Mucosa of gallbladder (tissue), 1 donor: ENCODE measurements around the gene MRPS24. TPM values are rescaled to one million over a fixed set of nuclear protein-coding genes. Genes with fewer than 3 reads are reported as not detected.
"Not testable (repeated sequence)": the region's sequence is repeated elsewhere in the genome, so short reads cannot be mapped to it uniquely, and the experiment has no call there.

Experiments used
- DNase-seq: peaks from one replicate; pipeline ENCODE4 v3.0.0-alpha.2; 2020; ENCODE audit warnings: low spot score
- total RNA-seq: library from RNA; stranded (reverse); gene quantifications from one replicate; pipeline ENCODE4 v1.2.1, GENCODE V29; 2021
- donor health status: DM: no; HTN: no; CAD: no.

The MRPS24 gene
- total RNA-seq, 1 donor from 2014 or later: 86.3 TPM

DNA sequence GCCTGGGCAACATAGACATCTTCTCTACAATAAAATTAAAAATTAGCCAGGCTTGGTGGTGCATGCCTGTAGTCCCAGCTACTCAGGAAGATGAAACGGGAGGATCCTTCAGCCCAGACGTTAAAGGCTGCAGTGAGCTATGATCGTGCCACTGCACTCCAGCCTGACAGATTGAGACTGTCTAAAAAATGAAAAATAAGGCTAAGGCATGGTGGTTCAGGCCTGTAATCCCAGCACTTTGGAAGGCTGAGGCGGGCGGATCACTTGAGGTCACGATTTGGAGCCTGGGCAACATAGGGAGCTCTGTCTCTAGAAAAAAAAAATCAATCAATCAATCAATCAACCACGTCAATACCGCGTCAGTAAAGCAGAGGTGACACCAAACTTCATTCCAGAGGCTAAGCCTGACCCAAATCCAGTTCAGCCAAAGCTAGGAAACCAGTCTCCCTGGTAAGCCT lies 31.1 kb downstream of the MRPS24 start:
- DNase-seq: no peak

DNA sequence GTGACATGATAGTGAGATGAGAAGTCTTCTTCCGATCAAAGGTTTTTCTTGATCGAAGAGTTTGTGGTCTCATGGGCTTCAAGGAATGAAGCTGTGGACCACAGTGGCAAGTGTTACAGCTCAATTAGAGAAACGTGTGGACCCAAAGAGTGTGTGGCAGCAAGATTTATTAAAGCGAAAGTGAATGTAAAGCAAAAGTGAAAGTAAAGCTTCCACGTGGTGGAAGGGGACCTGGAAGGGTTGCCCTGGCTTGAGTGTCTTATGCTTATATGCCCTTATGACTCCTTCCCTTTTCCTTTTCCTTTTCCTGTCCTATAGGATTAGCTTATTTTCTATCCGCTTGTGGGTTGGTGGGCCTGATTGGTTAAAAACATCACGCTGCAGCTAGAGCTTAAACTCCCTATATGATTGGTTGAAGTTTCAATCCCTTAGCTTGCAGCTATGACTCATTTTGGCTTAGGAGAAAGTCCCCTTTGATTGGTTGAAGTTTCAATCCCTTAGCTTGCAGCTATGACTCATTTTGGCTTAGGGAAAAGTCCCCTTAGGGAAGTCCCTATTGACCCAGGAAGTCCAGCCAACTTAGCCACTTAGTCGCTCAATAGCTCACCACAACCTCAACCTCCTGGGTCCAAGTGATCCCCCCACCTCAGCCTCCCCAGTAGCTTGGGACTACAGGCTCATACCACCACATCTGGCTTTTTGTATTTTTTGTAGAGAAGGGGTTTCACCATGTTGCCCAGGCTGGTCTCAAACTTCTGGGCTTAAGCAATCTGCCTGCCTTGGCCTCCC lies 34.7 kb downstream of the MRPS24 start:
- DNase-seq: no peak

GRCh38 chr7:43830917-43831316 lies 38.4 kb downstream of the MRPS24 start:
- DNase-seq: not testable (repeated sequence)

GRCh38 chr7:43825391-43825808 lies 43.9 kb downstream of the MRPS24 start:
- DNase-seq: no peak

- no peak for DNase-seq
Measured at GRCh38 chr7:43824963-43825362, 44.4 kb downstream of the MRPS24 start.

DNA sequence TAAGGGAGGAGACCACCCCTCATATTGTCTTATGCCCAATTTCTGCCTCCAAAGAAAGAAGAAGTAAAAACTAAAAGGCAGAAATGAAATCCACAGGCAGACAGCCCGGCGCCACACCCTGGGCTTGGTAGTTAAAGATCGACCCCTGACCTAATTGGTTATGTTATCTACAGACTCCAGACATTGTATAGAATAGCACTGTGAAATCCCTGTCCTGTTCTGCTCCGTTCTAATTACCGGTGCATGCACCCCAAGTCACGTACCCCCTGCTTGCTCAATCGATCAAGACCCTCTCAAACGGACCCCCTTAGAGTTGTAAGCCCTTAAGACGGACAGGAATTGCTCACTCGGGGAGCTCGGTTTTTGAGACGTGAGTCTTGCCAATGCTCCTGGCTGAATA lies 44.8 kb downstream of the MRPS24 start:
- DNase-seq: not testable (repeated sequence)

GRCh38 chr7:43823941-43824340 lies 45.4 kb downstream of the MRPS24 start:
- DNase-seq: no peak

GRCh38 chr7:43823425-43823824 lies 45.9 kb downstream of the MRPS24 start:
- not testable (repeated sequence) for DNase-seq

Other genes with a start within 250 kb of the MRPS24 start
- gene COA1, start 140.0 kb downstream of the MRPS24 start, total RNA-seq: 43.6 TPM
- gene BLVRA, start 110.8 kb downstream of the MRPS24 start, total RNA-seq: 43.2 TPM
- gene URGCP, start 37.1 kb upstream of the MRPS24 start, total RNA-seq: 38.4 TPM
- 25.4 TPM for gene UBE2D4, start 56.9 kb upstream of the MRPS24 start, total RNA-seq
- not detected for gene SPDYE1, start 128.4 kb upstream of the MRPS24 start, total RNA-seq
- 147 TPM for gene DBNL, start 175.2 kb upstream of the MRPS24 start, total RNA-seq
- 12.9 TPM for gene PGAM2, start 196.1 kb upstream of the MRPS24 start, total RNA-seq
- 44.1 TPM for gene POLM, start 213.0 kb upstream of the MRPS24 start, total RNA-seq
- gene AEBP1, start 234.8 kb upstream of the MRPS24 start, total RNA-seq: 107 TPM